Type B pancreatic cell (in vitro differentiated cells): Measurements from ENCODE around the gene KIF3C. TPM values are rescaled to one million over a fixed set of nuclear protein-coding genes. Genes with fewer than 3 reads are reported as not detected.
"Not testable (repeated sequence)": the region's sequence is repeated elsewhere in the genome, so short reads cannot be mapped to it uniquely, and the experiment has no call there.

Source experiments
- DNase-seq: peaks from one replicate; pipeline ENCODE4 v3.0.0; 2021; ENCODE audit warnings: mixed read lengths; ENCODE audit not compliant: unreplicated experiment; ENCODE audit errors: extremely low spot score
- H3K27ac Mint-ChIP-seq: 2 replicates; pipeline ENCODE4 v1.8.0; 2021; ENCODE audit warnings: mild to moderate bottlenecking, mixed read lengths
- H3K27me3 Mint-ChIP-seq: 2 replicates; pipeline ENCODE4 v1.8.0; 2021; ENCODE audit warnings: mixed read lengths
- H3K36me3 Mint-ChIP-seq: 2 replicates; pipeline ENCODE4 v1.8.0; 2021; ENCODE audit warnings: mixed read lengths
- H3K4me1 Mint-ChIP-seq: one replicate; pipeline ENCODE4 v1.8.0; 2021; ENCODE audit warnings: mixed read lengths; ENCODE audit not compliant: unreplicated experiment
- H3K4me3 Mint-ChIP-seq: 2 replicates; pipeline ENCODE4 v1.8.0; 2021; ENCODE audit warnings: mild to moderate bottlenecking, mixed read lengths
- H3K9me3 Mint-ChIP-seq: 2 replicates; pipeline ENCODE4 v1.8.0; 2021; ENCODE audit warnings: mixed read lengths
- CTCF ChIP-seq: fragments of 200-600 bp; sonication (generic); conservative IDR thresholded peaks from 2 replicates; pipeline ENCODE4 v1.5.0; 2021; ENCODE audit warnings: antibody characterized with exemption, mild to moderate bottlenecking
- long read RNA-seq: library from polyadenylated mRNA; unstranded; transcript quantifications from one replicate; pipeline ENCODE4 v2.0.0, GENCODE V29; 2020
- total RNA-seq: library from RNA; stranded (reverse); gene quantifications from 2 replicates; pipeline ENCODE4 v1.2.1, GENCODE V29; 2021; ENCODE audit warnings: low replicate concordance

Gene KIF3C
- total RNA-seq = 15.4 and 25.5 TPM in 2 replicates
- long read RNA-seq, full-length matches to known transcripts = 2 of 11 reads
- long read RNA-seq, partial matches to known transcripts = 4 of 11 reads
- long read RNA-seq, other reads (novel, unspliced or antisense) = 5 of 11 reads

GRCh38 chr2:25982273-25982967 is at the start of gene KIF3C:
Gene KIF3C, minus strand, starts transcription at chr2:25982497. Its CDS starts 580 bp downstream, at chr2:25981917.
- Mint-ChIP-seq H3K27ac (peak within 1 kb of the TSS; percentile 86), H3K36me3 (peaks cover 11% of the 10 kb centered on the region), H3K9me3 (no peaks in the 10 kb centered on the region), H3K27me3 (no peaks in the 10 kb centered on the region), H3K4me3 (peak within 1 kb of the TSS; percentile 90), H3K4me1 (peaks cover 30% of the 10 kb centered on the region)
- DNase-seq = peak; percentile 82
- TF ChIP-seq CTCF = no peak

DNA sequence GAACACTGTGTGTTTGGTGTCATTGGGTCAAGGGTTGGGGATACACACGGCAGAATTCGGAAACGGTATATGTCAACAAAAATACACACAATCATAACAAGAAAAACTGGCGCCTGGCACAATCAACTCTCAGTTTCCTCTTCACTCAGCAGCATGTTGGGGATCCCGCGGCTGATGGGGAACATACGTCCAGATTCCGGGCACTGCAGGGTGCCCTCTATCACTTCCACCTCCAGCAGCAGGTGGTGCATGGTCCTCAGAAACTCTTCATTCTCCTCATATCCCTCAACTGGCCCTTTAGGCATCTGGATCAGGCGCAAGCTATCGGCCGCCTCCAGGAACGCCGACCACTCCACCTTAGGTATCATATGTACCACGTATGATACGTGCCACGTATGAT is 45.8 kb upstream of the KIF3C start:
- not testable (repeated sequence) for H3K4me3 Mint-ChIP-seq, H3K9me3 Mint-ChIP-seq, H3K36me3 Mint-ChIP-seq, DNase-seq, H3K27ac Mint-ChIP-seq, H3K4me1 Mint-ChIP-seq, H3K27me3 Mint-ChIP-seq

- no peak overlapping the region for H3K4me3 Mint-ChIP-seq
- no peak overlapping the region for H3K27ac Mint-ChIP-seq
- no peak for TF ChIP-seq CTCF
- no peaks in the 10 kb centered on the region for H3K4me1 Mint-ChIP-seq
- H3K27me3 Mint-ChIP-seq = no peaks in the 10 kb centered on the region
- DNase-seq = no peak
- no peaks in the 10 kb centered on the region for H3K9me3 Mint-ChIP-seq
- H3K36me3 Mint-ChIP-seq = no peaks in the 10 kb centered on the region
Measured at GRCh38 chr2:26025509-26025908, 43.2 kb upstream of the KIF3C start.

- DNase-seq = no peak
- Mint-ChIP-seq H3K27ac (no peak overlapping the region), H3K36me3 (no peaks in the 10 kb centered on the region), H3K27me3 (no peaks in the 10 kb centered on the region), H3K4me3 (no peak overlapping the region), H3K4me1 (no peaks in the 10 kb centered on the region), H3K9me3 (no peaks in the 10 kb centered on the region)
- TF ChIP-seq CTCF = no peak
Measured at GRCh38 chr2:26024260-26024659, 42.0 kb upstream of the KIF3C start.

- DNase-seq = no peak
- Mint-ChIP-seq H3K27me3 (no peaks in the 10 kb centered on the region), H3K27ac (no peak overlapping the region), H3K9me3 (no peaks in the 10 kb centered on the region), H3K4me1 (peaks cover 9% of the 10 kb centered on the region), H3K36me3 (no peaks in the 10 kb centered on the region), H3K4me3 (no peak overlapping the region)
- TF ChIP-seq CTCF = no peak
Measured at GRCh38 chr2:26020231-26020640, 37.9 kb upstream of the KIF3C start.

GRCh38 chr2:26018184-26019055 is 36.1 kb upstream of the KIF3C start:
- Mint-ChIP-seq H3K27ac (peak overlapping the region; percentile 86), H3K36me3 (no peaks in the 10 kb centered on the region), H3K4me3 (peak overlapping the region; percentile 23), H3K27me3 (no peaks in the 10 kb centered on the region), H3K4me1 (peaks cover 9% of the 10 kb centered on the region), H3K9me3 (no peaks in the 10 kb centered on the region)
- TF ChIP-seq CTCF = no peak
- DNase-seq = no peak
